B cell (primary cell): Measurements from ENCODE around the gene ERBIN.

Experiments used
- EZH2 ChIP-seq: IDR thresholded peaks from 2 replicates; pipeline ENCODE4 v1.6.1; 2012; ENCODE audit warnings: borderline replicate concordance, low read depth, mild to moderate bottlenecking, moderate library complexity, low read length; ENCODE audit not compliant: insufficient read depth, poor library complexity, severe bottlenecking
- TF ChIP-seq, protein P1 (sequence below): fragments of 200-600 bp; IDR thresholded peaks from one replicate; pipeline ENCODE4 v1.8.0; 2022; ENCODE audit warnings: antibody characterized with exemption, mild to moderate bottlenecking

DNA sequence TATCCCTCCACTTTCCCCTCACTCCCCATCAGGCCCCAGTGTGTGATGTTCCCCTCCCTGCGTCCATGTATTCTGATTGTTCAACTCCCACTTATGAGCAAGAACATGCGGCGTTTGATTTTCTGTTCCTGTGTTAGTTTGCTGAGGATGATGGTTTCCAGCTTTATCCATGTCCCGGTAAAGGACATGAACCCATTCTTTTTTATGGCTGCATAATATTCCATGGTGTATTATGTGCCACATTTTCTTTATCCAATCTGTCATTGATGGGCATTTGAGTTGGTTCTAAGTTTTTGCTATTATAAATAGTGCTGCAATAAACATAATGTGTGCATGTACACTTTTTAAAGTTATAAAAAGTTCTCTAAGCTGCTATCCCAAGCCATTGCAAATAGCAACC lies 75.6 kb downstream of the ERBIN start:
- TF ChIP-seq, protein P1, sequence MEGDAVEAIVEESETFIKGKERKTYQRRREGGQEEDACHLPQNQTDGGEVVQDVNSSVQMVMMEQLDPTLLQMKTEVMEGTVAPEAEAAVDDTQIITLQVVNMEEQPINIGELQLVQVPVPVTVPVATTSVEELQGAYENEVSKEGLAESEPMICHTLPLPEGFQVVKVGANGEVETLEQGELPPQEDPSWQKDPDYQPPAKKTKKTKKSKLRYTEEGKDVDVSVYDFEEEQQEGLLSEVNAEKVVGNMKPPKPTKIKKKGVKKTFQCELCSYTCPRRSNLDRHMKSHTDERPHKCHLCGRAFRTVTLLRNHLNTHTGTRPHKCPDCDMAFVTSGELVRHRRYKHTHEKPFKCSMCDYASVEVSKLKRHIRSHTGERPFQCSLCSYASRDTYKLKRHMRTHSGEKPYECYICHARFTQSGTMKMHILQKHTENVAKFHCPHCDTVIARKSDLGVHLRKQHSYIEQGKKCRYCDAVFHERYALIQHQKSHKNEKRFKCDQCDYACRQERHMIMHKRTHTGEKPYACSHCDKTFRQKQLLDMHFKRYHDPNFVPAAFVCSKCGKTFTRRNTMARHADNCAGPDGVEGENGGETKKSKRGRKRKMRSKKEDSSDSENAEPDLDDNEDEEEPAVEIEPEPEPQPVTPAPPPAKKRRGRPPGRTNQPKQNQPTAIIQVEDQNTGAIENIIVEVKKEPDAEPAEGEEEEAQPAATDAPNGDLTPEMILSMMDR = no peak
- no peak for TF ChIP-seq EZH2
